Activated naive CD4-positive, alpha-beta T cell treated with anti-CD3 and anti-CD28 coated beads, Interleukin-2, amount 50 U/mL, for 16 hours (primary cell): ENCODE measurements around the gene ATP2C2.
"Not testable (repeated sequence)": the region's sequence is repeated elsewhere in the genome, so short reads cannot be mapped to it uniquely, and the experiment has no call there.

Source experiments
- DNase-seq: peaks from one replicate; pipeline ENCODE4 v3.0.0-alpha.2; 2020

Gene ATP2C2

DNA sequence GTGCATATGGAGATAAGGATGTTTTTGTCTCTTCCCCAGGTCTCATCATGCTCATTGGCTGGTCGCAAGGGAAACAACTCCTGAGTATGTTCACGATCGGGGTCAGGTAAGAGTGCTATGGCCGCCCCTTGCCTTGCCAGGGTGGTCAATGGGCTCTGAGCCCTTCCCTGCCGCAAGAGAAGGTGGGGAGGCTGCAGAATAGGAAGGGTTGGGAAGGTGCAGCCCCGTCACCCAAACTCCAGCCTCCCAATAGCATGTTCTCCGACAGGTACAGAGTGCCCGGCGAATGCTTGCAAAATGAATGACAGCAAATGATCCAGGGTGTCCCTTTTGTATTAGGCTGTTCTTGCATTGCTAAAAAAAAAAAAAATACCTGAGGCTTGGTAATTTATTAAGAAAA, 57.4 kb downstream of the ATP2C2 start:
- no peak for DNase-seq

GRCh38 chr16:84426804-84427203, 58.5 kb downstream of the ATP2C2 start:
- DNase-seq = no peak

DNA sequence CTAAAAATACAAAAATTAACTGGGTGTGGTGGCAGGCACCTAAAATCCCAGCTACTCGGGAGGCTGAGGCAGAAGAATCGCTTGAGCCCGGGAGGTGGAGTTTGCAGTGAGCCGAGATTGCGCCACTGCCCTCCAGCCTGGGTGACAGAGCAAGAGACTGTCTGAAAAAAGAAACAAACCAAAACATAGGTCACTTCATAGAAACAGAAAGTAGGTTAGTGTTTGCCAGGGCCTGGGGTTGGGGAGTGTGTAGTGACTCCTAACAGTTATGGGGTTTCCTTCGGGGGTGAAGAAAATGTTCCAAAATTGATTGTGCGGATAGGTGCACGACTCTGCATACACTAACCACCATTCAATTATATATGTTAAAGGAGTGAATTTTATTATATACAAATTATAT, 59.2 kb downstream of the ATP2C2 start:
- no peak for DNase-seq

DNA sequence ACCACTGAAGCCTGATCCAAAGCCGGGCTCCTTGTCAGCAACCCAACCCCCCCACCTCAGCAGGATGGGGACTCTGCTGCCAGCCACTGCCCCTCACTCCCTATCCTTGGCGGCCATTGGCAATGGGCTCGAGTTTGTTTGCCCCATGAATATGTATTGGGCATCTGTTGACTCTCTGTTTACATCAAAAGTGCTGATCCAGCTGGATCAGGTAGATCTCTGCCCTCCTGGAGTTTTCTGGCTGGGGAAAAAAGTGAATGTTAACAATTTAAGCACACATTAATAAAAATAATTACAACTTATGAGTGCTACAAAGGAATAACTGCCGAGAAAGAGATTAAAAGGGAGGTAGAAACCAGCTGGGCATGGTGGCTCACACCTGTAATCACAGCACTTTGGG, 62.5 kb downstream of the ATP2C2 start:
- DNase-seq = no peak

DNA sequence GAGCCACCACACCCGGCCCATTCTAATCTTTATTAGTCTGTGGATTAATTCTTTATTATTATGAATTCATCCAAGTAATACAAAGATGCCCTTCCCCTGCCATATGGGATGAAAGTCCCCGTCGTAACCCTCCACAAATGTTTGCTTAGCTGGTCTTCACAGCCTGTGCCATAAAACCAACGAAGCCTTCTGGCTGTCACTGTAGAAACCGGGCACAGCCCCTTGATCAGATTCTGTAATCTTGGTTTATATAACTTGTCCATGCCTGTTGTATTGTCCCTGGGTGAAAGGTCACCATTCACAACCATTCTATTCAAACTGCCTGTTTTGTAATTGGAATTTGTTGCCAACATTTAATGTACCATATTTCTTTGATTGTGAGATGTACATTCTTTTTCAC, 66.5 kb downstream of the ATP2C2 start:
- DNase-seq = no peak

DNA sequence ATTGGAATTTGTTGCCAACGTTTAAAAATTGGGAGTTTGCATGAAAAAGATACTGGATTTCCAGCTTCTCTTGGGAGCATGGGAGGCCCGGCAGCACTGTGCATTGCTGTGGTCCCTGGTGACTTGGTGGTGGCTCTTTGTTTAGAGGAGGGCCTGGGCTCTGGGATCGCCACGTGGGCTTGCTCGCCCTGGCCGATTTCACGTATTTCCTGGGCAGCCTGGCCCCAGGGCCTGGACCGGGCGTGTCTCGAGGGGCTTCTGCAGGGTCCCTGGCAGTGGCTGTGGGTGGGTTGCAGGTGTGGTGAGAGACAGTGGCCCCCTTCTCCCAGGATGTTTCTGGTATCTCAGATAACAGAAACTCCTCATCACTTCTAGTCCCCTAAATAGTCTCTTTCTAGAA, 67.9 kb downstream of the ATP2C2 start:
- DNase-seq = no peak

GRCh38 chr16:84438971-84439696, 70.8 kb downstream of the ATP2C2 start:
- no peak for DNase-seq

DNA sequence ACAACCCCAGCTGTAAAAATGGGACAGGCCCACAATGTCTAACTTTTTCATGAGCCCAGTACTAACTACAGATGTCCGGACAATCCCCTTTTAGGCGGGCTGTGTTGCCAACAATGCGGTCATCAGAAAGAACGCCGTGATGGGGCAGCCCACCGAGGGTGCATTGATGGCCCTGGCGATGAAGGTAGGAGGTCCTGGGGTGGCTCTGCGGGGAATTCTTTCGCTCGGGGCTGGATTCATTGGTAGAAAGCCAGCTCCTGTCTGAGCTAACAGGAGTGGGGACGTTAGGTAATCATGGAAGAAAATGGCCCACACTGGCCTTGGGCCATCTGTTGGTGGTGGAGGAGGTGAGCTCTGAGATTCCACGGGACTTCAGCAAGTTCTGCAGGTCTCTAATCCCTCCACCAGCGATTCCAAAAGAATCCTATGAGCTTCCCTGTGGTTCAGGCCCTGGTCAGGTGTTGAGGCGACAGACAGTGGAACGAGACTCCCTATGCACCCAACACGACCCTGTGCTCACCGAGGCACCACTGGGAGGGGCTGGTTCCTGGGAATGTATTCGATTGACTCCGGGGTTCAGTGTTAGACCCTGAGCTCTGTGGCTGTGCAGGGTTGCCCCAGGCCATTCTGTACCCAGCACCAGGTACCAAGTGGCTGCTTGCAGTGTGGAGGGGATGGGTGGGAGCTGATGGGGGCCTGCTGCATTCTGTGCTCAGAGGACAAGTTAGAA, 74.2 kb downstream of the ATP2C2 start:
- DNase-seq = no peak

- no peak for DNase-seq
Observed at GRCh38 chr16:84443166-84443802, 74.9 kb downstream of the ATP2C2 start.

DNA sequence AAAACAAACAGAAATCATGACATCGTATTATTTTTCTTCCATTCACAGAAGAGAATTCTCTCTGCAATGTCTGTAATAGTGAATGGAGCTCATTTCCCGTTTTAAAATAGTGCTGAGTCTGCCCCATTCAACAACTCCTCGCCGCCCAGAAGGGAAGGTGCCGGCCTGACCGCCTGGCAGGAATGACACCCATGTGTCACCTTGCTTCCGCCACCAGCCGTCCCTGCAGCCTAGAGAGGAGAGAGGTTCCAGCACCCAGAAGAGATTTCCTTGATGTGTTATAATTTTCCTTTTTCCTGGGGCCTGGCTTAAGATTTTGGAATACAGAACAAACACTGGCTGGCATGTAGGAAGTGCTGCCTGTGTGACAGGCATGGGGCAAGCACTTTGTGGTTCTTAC, 76.1 kb downstream of the ATP2C2 start:
- no peak for DNase-seq

GRCh38 chr16:84446084-84446483, 77.7 kb downstream of the ATP2C2 start:
- DNase-seq = no peak

DNA sequence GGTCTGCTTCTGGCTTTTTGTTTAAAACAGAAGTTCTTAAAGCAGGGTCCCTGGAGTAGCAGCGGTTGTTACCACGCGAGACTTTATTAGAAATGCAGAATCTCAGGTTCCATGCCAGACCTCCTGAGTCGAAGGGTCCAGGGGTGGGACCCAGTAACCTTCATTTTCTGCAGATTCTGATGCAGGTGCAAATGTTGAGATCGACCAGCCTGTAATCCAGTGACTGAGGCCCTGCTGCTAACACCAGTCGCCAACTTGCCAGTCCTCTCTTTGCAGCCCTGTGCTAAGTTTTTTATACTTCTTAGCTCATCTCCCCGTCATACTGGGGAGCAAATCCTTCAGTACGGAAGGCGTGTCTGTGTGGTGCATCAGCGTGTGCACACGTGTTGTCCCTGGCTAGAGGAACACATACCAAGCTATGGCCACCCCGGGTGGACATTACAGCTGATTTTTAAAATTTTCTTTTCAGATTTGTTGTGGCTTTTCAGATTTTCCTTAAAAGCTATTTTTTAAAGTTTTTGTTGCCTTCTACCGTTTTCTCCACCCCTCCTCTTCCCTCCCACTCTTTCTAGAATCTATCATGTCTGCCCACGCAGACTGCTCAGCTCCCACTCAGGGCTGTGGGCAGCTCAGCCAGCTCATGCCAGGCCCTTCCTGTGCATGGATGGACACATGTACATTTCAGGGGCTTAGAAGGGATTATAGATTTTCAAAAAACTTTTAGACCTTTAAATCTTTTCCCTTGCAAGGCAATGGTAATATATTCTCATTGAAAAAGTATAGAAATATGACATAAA, 78.5 kb downstream of the ATP2C2 start:
- no peak for DNase-seq

GRCh38 chr16:84448444-84448843, 80.1 kb downstream of the ATP2C2 start:
- no peak for DNase-seq

GRCh38 chr16:84449156-84450140, 81.1 kb downstream of the ATP2C2 start:
- no peak for DNase-seq

GRCh38 chr16:84450176-84450865, 82.0 kb downstream of the ATP2C2 start:
- DNase-seq = no peak

DNA sequence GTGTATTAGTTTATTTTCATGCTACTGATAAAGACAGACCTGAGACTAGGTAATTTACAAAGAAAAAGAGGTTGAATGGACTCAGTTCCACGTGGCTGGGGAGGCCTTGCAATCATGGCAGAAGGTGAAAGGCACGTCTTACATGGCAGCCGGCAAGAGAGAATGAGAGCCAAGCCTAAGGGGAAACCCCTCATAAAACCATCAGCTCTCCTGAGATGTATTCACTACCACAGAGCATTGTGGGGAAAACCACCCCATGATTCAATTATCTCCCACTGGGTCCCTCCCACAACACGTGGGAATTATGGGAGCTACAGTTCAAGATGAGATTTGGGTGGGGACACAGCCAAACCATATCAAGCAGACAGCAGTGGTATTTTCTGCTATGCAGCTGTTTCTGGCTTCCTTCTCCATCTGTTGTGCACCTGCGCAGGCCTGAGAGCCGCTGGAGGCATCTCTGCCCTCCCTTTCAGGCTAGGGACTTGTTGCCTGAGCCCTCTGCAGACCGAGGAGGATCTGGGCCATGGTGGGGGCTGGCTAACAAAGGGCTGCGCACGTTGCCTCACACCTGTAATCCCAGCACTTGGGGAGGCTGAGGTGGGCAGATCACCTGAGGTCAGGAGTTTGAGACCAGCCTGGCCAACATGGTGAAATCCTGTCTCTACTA, 82.8 kb downstream of the ATP2C2 start:
- not testable (repeated sequence) for DNase-seq

DNA sequence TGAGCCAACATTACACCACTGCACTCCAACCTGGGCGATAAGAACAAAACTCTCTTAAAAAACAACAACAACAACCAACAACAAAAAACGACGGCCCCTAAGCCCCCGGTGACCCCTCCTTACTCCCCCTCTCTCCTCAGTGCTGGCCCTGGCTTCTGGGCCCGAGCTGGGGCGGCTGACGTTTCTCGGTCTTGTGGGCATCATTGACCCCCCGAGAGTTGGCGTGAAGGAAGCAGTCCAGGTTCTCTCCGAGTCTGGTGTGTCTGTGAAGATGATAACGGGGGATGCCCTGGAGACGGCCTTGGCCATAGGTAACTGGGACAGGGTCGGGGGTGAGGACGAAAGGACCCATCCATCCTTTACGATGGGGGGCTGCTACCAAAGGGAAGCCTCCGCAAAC, 83.4 kb downstream of the ATP2C2 start:
- DNase-seq = no peak

GRCh38 chr16:84453061-84453752, 84.9 kb downstream of the ATP2C2 start:
- no peak for DNase-seq

DNA sequence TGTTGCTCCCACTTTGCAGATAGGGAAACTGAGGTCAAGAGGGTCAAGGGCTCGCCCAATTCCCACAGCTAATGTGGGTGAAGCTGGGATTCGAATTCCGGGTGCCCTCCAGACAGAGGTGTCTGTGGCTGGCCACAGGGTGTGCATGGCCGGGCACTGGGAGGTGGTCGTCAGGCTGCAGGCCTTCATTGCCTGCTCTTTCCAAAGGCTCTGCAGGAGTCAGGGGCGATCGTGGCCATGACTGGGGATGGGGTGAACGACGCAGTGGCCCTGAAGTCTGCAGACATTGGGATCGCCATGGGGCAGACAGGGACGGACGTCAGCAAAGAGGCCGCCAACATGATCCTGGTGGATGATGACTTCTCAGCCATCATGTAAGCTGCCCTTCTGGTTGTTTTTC, 86.3 kb downstream of the ATP2C2 start:
- no peak for DNase-seq

DNA sequence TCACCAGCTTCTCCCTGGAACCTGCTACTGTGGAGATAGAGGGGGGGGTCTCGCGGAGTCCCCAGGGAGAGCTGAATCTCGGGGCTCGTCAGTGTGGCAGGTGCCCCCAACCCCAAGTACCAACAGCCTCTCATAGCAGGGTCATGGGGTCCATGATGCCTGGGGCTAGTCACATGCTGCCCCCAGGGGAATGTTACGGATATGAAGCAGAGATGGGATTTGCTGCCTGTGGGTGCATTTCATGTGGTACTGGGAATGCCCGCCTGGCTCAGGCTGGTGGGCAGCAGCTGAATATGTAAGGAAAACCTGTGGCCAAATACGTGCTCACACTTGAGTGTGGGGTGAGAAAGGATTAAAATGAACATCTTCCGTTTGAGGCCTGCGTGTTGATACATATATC, 86.7 kb downstream of the ATP2C2 start:
- no peak for DNase-seq
